A549 treated with AZD9567 at 1 μM for 4 hours (cell line): ENCODE data around the gene STIL. TPM values are rescaled to one million over a fixed set of nuclear protein-coding genes. Genes with fewer than 3 reads are reported as not detected.

ENCODE experiments used
- total RNA-seq: library from RNA; stranded (reverse); fragments of 200-300 nt; extraction: Qiagen RNA extraction; gene quantifications from 5 replicates; pipeline ENCODE4 v1.2.3, GENCODE V29; 2022; ENCODE audit not compliant: insufficient read depth

The STIL gene
- 9.9 to 21.2 TPM (median 10.6 TPM) in 5 replicates for total RNA-seq

DNA sequence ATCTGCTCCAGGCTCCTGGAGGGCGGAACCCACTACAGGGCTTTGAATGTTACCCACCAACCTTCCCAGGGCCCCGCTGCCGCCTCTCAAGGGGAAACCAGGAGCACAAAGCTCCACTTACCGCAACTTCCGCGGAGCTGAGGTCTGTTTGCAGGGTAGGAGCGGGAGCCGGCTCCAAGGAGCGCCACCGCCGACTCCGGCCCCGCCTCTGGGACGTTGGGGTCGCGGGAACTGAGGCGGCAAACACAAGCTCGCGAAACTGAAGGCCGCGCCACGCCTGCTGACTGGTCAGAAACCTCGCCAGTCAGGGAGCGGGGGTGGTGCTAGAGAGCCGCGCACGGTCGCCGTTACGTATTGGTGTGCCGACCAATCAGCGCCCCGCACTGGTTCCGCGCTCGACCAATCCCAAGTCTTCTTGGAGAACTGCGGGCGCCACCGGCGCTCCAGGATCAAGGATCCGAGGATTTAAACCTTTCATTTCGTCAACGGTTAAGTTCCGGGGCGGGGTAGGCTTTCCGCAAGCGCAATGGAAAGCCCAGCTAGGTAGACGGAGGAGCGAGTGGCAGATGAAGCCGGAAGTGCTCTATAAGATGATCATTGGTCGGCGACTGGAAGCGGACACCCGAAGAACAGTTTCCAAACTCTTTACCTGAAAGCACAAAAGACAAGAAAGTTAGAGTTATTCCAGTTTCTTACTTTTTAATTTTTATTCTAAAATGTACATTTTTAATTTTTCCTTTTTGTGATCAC lies at the start of gene STIL:
Gene STIL, minus strand, starts transcription at position 233 of the 750 bp plus-strand sequence. CDS start 3,828 bp downstream, outside the sequence.

DNA sequence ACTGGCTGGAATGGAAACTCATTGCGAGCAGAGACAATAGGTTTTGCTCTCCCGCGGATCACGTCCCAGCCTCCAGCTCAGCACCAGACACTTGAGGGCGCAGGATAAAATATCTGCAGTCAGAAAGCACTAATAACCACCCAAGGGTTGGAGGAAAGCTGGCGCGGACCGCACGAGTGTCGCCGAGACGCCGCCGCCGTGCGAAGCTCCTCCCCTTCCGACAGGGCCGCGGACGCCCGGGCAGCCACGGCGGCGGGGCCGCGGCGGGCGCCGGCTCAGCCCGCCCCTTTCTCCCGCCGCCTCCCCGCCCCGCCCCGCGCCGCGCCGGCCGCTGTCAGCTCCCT lies 19.6 kb upstream of the STIL start, which contains the start of gene CMPK1:
Gene CMPK1, plus strand, starts transcription at position 213 of the 344 bp plus-strand sequence. CDS start 156 bp downstream, outside the sequence.

DNA sequence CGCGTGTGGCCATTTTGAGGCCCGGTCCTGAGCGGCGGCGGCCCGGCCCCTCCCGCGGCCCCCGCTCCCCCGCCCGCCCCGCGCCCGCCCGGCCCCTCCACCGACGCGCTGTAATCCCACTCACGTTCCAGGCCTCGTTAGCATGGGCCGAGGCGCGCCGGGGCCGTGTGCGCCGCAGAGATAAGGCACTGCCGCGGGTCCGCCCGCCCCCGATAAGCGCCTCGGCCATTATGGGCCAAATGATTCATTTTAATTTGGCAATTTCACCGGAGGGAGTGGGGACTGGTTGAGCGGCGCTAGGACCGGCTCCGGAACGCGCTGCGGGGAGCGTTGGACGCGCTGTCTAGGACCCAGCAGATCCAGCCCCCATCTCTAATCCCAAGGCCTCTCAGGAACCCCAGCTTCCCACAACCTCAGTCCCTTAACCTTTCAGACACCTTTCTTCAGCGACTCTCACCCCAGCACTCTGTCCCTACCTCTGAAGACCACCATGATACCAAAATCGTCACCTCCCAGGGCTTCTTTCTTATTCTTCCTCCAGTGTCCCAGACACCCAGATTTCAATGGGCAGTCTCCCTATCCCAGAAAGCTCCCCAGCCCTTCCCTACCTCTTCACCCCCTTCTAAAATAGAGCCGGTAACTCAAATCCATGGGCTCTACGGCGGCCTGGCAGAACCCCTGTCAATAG lies 81.6 kb downstream of the STIL start, which contains the start of gene TAL1:
Gene TAL1, minus strand, starts transcription at position 39 of the 688 bp plus-strand sequence. CDS start 6,337 bp downstream, outside the sequence.

Other genes starting within 250 kb of the STIL start
- not detected in 5 replicates for gene CYP4Z1, start 246.9 kb downstream of the STIL start, total RNA-seq
- gene CYP4A22, start 176.7 kb downstream of the STIL start, total RNA-seq = not detected in 5 replicates
- gene PDZK1IP1, start 124.1 kb downstream of the STIL start, total RNA-seq = 5.8 to 9.9 TPM (median 8.1 TPM) in 4 of 5 replicates, not detected in the other
- gene TAL1, start 81.9 kb downstream of the STIL start, total RNA-seq = not detected in 5 replicates
- gene CMPK1, start 19.6 kb upstream of the STIL start, total RNA-seq = 55.5 to 83.0 TPM (median 67.0 TPM) in 5 replicates
- gene FOXE3, start 102.1 kb upstream of the STIL start, total RNA-seq = 0.03 to 0.11 TPM (median 0.05 TPM) in 4 of 5 replicates, not detected in the other
- gene FOXD2, start 123.9 kb upstream of the STIL start, total RNA-seq = 0.33 to 0.50 TPM (median 0.46 TPM) in 4 of 5 replicates, not detected in the other